Measurements from ENCODE around the gene RRP7A.
"Not testable (repeated sequence)": the region's sequence is repeated elsewhere in the genome, so short reads cannot be mapped to it uniquely, and the experiment has no call there.

The RRP7A gene

GRCh38 chr22:42484506-42484905 is 35.1 kb downstream of the RRP7A start:
- H3K36me3 ChIP-seq (ENCODE audit: control insufficient read depth, insufficient read depth, low read length) = no peaks in the 10 kb centered on the region
- H3K4me3 ChIP-seq (ENCODE audit: low read depth, low read length) = no peak overlapping the region
- H3K9me3 ChIP-seq (ENCODE audit: control insufficient read depth, insufficient read depth, low read length) = no peaks in the 10 kb centered on the region
- H3K4me1 ChIP-seq (ENCODE audit: control insufficient read depth, insufficient read depth, low read length) = no peaks in the 10 kb centered on the region
- no peak overlapping the region for H3K9ac ChIP-seq (ENCODE audit: low read depth, low read length)
- no peaks in the 10 kb centered on the region for H3K27me3 ChIP-seq (ENCODE audit: control insufficient read depth, insufficient read depth, low read length)

GRCh38 chr22:42483610-42484223 is 35.9 kb downstream of the RRP7A start:
- not testable (repeated sequence) for H3K9me3 ChIP-seq (ENCODE audit: control insufficient read depth, insufficient read depth, low read length); H3K36me3 ChIP-seq (ENCODE audit: control insufficient read depth, insufficient read depth, low read length); H3K4me3 ChIP-seq (ENCODE audit: low read depth, low read length); H3K27me3 ChIP-seq (ENCODE audit: control insufficient read depth, insufficient read depth, low read length); H3K4me1 ChIP-seq (ENCODE audit: control insufficient read depth, insufficient read depth, low read length); H3K9ac ChIP-seq (ENCODE audit: low read depth, low read length)

- H3K27me3 ChIP-seq (ENCODE audit: control insufficient read depth, insufficient read depth, low read length) = no peaks in the 10 kb centered on the region
- H3K9ac ChIP-seq (ENCODE audit: low read depth, low read length) = no peak overlapping the region
- no peaks in the 10 kb centered on the region for H3K4me1 ChIP-seq (ENCODE audit: control insufficient read depth, insufficient read depth, low read length)
- no peaks in the 10 kb centered on the region for H3K36me3 ChIP-seq (ENCODE audit: control insufficient read depth, insufficient read depth, low read length)
- H3K9me3 ChIP-seq (ENCODE audit: control insufficient read depth, insufficient read depth, low read length) = no peaks in the 10 kb centered on the region
- H3K4me3 ChIP-seq (ENCODE audit: low read depth, low read length) = no peak overlapping the region
These were observed 44.5 kb downstream of the RRP7A start for GRCh38 chr22:42475122-42475521.

- H3K36me3 ChIP-seq (ENCODE audit: control insufficient read depth, insufficient read depth, low read length) = no peaks in the 10 kb centered on the region
- H3K4me3 ChIP-seq (ENCODE audit: low read depth, low read length) = no peak overlapping the region
- H3K9ac ChIP-seq (ENCODE audit: low read depth, low read length) = no peak overlapping the region
These were observed 46.0 kb downstream of the RRP7A start for GRCh38 chr22:42473484-42474193.

GRCh38 chr22:42472671-42473070 is 46.9 kb downstream of the RRP7A start:
- H3K36me3 ChIP-seq (ENCODE audit: control insufficient read depth, insufficient read depth, low read length) = no peaks in the 10 kb centered on the region
- no peaks in the 10 kb centered on the region for H3K4me1 ChIP-seq (ENCODE audit: control insufficient read depth, insufficient read depth, low read length)
- H3K4me3 ChIP-seq (ENCODE audit: low read depth, low read length) = no peak overlapping the region
- H3K9me3 ChIP-seq (ENCODE audit: control insufficient read depth, insufficient read depth, low read length) = no peaks in the 10 kb centered on the region
- H3K27me3 ChIP-seq (ENCODE audit: control insufficient read depth, insufficient read depth, low read length) = no peaks in the 10 kb centered on the region
- no peak overlapping the region for H3K9ac ChIP-seq (ENCODE audit: low read depth, low read length)

More at GRCh38 chr22:42473484-42474193, 46.0 kb downstream of the RRP7A start:
- H3K27me3 ChIP-seq (ENCODE audit: control insufficient read depth, insufficient read depth, low read length) = no peaks in the 10 kb centered on the region
- no peaks in the 10 kb centered on the region for H3K9me3 ChIP-seq (ENCODE audit: control insufficient read depth, insufficient read depth, low read length)
- H3K4me1 ChIP-seq (ENCODE audit: control insufficient read depth, insufficient read depth, low read length) = no peaks in the 10 kb centered on the region

GRCh38 chr22:42471441-42471840 is 48.2 kb downstream of the RRP7A start:
- no peaks in the 10 kb centered on the region for H3K36me3 ChIP-seq (ENCODE audit: control insufficient read depth, insufficient read depth, low read length)

GRCh38 chr22:42470366-42471082 is 49.1 kb downstream of the RRP7A start:
- H3K27me3 ChIP-seq (ENCODE audit: control insufficient read depth, insufficient read depth, low read length) = no peaks in the 10 kb centered on the region
- no peaks in the 10 kb centered on the region for H3K9me3 ChIP-seq (ENCODE audit: control insufficient read depth, insufficient read depth, low read length)
- H3K4me3 ChIP-seq (ENCODE audit: low read depth, low read length) = no peak overlapping the region
- H3K36me3 ChIP-seq (ENCODE audit: control insufficient read depth, insufficient read depth, low read length) = no peaks in the 10 kb centered on the region
- H3K4me1 ChIP-seq (ENCODE audit: control insufficient read depth, insufficient read depth, low read length) = no peaks in the 10 kb centered on the region
- no peak overlapping the region for H3K9ac ChIP-seq (ENCODE audit: low read depth, low read length)

More at GRCh38 chr22:42471441-42471840, 48.2 kb downstream of the RRP7A start:
- Histone ChIP-seq H3K9me3 (ENCODE audit: control insufficient read depth, insufficient read depth, low read length) (no peaks in the 10 kb centered on the region), H3K4me1 (ENCODE audit: control insufficient read depth, insufficient read depth, low read length) (no peaks in the 10 kb centered on the region), H3K4me3 (ENCODE audit: low read depth, low read length) (no peak overlapping the region), H3K9ac (ENCODE audit: low read depth, low read length) (no peak overlapping the region), H3K27me3 (ENCODE audit: control insufficient read depth, insufficient read depth, low read length) (no peaks in the 10 kb centered on the region)

- H3K27me3 ChIP-seq (ENCODE audit: control insufficient read depth, insufficient read depth, low read length) = no peaks in the 10 kb centered on the region
- H3K4me3 ChIP-seq (ENCODE audit: low read depth, low read length) = no peak overlapping the region
- no peaks in the 10 kb centered on the region for H3K9me3 ChIP-seq (ENCODE audit: control insufficient read depth, insufficient read depth, low read length)
- H3K36me3 ChIP-seq (ENCODE audit: control insufficient read depth, insufficient read depth, low read length) = no peaks in the 10 kb centered on the region
- H3K4me1 ChIP-seq (ENCODE audit: control insufficient read depth, insufficient read depth, low read length) = no peaks in the 10 kb centered on the region
- no peak overlapping the region for H3K9ac ChIP-seq (ENCODE audit: low read depth, low read length)
These were observed 50.8 kb downstream of the RRP7A start for GRCh38 chr22:42468841-42469240.

- no peak overlapping the region for H3K9ac ChIP-seq (ENCODE audit: low read depth, low read length)
- no peak overlapping the region for H3K4me3 ChIP-seq (ENCODE audit: low read depth, low read length)
- H3K4me1 ChIP-seq (ENCODE audit: control insufficient read depth, insufficient read depth, low read length) = peaks cover 13% of the 10 kb centered on the region
- no peaks in the 10 kb centered on the region for H3K36me3 ChIP-seq (ENCODE audit: control insufficient read depth, insufficient read depth, low read length)
- no peaks in the 10 kb centered on the region for H3K9me3 ChIP-seq (ENCODE audit: control insufficient read depth, insufficient read depth, low read length)
- peaks cover 6% of the 10 kb centered on the region for H3K27me3 ChIP-seq (ENCODE audit: control insufficient read depth, insufficient read depth, low read length)
These were observed 57.6 kb downstream of the RRP7A start for GRCh38 chr22:42462016-42462415.

GRCh38 chr22:42461511-42461910 is 58.1 kb downstream of the RRP7A start:
- Histone ChIP-seq H3K4me1 (ENCODE audit: control insufficient read depth, insufficient read depth, low read length) (peaks cover 13% of the 10 kb centered on the region), H3K27me3 (ENCODE audit: control insufficient read depth, insufficient read depth, low read length) (peaks cover 6% of the 10 kb centered on the region), H3K4me3 (ENCODE audit: low read depth, low read length) (no peak overlapping the region), H3K9ac (ENCODE audit: low read depth, low read length) (no peak overlapping the region), H3K36me3 (ENCODE audit: control insufficient read depth, insufficient read depth, low read length) (no peaks in the 10 kb centered on the region), H3K9me3 (ENCODE audit: control insufficient read depth, insufficient read depth, low read length) (no peaks in the 10 kb centered on the region)
